HG03558 (cell line): Measurements from ENCODE around the gene LPP.

Experiments used
- ATAC-seq: cut with Tn5 transposase; IDR thresholded peaks from one replicate; pipeline ENCODE4 v1.9.1; 2021; ENCODE audit warnings: moderate number of reproducible peaks; ENCODE audit not compliant: unreplicated experiment; ENCODE audit errors: extremely low read depth

LPP gene

DNA sequence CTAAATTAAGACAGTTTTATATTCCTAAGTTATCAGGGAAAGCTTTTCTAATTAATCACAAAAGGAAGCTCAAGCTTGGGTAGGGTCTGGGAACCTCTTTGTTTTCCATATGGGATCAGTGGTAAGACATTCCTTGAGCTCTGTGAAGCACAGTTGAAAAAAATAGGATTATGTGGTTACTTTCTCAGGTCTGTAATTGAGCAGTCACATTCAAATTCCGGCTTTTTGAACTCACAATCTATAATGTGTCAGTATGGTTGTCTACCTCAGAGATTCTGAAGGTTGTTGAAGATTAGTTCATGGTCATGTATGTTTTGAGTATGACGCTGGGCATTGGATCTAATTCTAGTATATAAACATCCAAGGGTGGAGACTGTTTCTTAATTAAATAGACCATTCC is 364.5 kb downstream of the LPP start:
- ATAC-seq = no peak

DNA sequence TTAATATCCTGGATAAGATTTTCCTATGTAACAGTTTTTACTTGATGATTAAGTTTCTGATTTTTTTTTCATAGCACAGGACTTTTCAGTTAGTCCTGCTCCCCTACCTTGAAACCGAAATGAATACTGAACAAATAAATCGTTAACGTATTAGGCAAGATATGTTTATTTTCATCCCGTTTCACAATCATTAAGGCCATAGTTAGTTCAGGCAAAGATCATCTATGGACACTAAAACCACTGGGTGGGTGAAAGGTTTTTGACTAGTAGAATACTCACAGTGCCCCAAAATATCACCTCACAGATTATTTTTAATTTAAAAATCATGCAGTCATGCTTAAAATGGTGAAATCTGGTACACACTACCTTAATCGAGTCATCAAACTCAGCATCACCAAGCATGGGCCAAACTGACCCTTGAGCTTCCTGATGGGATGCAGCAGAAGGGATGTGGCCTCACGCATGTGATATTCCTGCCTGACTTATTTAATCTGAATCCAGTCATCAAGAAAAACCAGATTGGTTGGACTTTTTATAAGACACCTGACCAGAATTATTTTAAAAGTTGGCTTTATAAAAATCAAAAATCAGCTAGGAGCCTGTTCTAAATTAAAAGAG is 365.0 kb downstream of the LPP start:
- no peak for ATAC-seq

- ATAC-seq = no peak
These were observed 366.5 kb downstream of the LPP start for GRCh38 chr3:188520466-188520865.

- no peak for ATAC-seq
These were observed 368.2 kb downstream of the LPP start for GRCh38 chr3:188522115-188522514.

DNA sequence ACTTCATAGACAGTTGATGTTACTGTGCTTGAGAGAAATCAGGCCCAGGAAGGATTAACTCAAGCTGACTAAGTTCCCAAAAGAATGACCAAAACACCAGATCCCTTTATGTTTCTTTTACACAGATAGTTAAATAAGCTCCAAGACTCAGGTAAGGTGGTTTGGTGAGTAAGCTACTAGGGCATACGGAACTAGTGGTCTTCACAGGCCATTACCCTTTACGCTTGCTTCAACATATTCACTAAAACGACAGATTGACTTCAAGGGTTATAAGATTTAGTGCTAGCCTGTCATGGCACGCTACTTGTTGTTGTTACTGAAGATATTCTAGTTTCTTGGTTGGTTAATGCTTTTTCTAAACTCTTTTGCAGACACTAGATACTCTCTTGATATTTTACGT is 369.3 kb downstream of the LPP start:
- ATAC-seq = no peak

DNA sequence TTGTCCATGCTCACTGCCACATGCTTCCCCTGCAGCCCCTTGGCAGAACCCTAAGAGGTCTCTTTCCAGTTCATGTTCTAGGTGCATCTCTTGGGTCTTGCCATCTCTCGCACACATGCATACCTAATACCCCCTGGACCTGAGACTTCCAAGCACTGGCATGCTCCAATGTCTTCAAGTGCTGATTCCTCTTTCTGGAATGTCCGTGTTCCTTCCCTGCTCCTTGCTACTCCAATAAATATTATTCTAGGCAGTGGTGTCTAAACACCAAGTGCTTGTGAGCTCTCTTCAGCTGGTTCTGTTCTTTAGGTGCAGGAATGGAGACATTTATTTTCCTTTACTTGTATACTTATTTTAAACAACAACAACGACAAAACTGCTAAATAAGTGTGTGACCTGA is 370.1 kb downstream of the LPP start:
- ATAC-seq = no peak

DNA sequence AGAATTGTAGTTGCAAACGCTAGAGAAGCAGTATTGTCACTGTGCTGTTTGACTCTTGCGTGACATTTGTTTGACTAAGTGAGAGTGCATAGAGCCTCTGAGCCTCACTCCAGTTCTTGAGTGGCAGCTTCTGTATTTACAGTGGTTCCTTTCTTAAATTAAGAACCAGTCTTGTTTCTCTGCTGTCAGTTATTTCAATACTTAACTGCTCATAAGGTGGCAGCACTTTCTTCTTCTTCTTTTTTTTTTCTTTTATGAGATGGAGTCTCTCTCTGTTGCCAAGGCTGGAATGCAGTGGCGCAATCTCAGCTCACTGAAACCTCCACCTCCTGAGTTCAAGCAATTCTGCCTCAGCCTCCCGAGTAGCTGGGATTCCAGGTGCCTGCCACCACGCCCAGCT is 372.1 kb downstream of the LPP start:
- ATAC-seq = no peak

GRCh38 chr3:188527389-188527788 is 373.4 kb downstream of the LPP start:
- no peak for ATAC-seq

DNA sequence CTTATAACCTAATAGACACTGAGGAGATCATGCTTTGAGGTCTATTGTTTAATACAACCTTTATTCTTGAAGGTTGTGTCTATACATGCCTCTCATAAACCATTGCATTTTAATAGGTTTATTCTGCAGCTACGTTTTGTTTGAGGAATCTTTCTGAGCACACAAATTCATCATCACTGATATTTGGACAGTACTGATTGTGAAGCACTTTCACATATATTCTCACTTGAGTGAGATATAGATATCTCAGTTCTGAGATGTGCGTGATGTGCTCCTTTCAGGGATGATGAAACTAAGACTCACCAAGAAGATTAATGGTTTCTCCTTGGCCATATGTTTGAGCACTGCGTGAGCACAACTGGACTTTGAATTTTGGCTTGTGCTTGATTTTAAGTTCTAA is 374.4 kb downstream of the LPP start:
- no peak for ATAC-seq

DNA sequence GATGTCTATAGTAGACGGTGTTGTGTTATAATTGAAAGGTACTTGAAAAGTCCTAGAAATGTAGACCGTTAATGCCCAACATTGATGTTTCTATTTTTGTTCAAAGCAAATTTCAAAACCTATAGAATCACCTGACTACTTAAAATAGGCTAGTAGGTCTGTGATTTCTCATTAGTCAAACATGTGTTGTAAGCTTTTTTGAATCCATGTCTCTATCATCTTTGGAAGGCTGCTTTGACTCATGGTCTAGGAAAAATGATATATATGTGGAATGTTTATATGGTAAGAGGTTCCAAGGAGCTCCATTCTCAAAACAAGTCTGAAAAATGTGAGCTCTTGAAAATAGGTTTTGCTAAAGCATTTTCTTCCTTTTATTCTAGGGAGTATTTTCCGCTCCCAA is 375.3 kb downstream of the LPP start:
- ATAC-seq = no peak

DNA sequence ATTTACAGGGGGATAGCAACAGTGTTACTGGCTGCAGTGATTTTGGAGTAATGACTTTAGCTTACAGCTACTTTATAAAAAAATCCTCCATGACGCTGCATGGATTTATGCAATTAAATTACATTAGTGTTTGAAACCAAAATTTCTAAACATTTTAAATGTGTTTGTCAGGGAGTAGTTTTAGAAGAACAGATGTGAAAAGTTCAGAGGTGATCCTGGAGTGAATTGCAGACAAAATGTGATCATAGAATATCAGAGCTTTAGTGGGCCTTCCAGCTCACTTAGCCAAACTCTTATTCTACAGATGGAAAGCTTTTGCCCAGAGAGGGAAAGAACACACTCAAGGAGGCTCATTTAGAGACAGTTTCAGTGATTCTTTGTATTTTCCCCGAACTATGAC is 376.3 kb downstream of the LPP start:
- ATAC-seq = no peak

GRCh38 chr3:188531210-188531609 is 377.3 kb downstream of the LPP start:
- ATAC-seq = no peak

- no peak for ATAC-seq
These were observed 379.2 kb downstream of the LPP start for GRCh38 chr3:188533172-188533571.

- no peak for ATAC-seq
These were observed 379.8 kb downstream of the LPP start for GRCh38 chr3:188533612-188534357.

- ATAC-seq = no peak
These were observed 380.7 kb downstream of the LPP start for GRCh38 chr3:188534633-188535032.

DNA sequence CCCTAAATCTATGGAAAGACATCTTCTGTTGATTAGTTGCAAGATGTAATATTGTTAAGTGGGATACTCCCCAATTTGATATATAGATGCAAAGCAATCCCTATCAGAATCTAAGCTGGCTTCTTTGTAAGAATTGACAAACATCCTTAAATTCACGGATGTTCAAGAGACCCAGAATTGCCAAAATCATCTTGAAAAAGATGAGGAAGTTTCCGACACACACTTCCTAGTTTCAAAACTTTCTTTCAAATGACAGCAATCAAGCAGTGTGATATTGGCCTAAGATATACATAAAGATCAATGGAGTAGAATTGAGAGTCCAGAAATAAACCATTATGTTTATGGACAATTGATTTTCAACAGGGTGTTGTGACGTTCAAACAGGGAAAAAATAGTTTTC is 383.6 kb downstream of the LPP start:
- no peak for ATAC-seq

GRCh38 chr3:188539037-188539436 is 385.1 kb downstream of the LPP start:
- ATAC-seq = no peak

GRCh38 chr3:188539631-188540194 is 385.8 kb downstream of the LPP start:
- no peak for ATAC-seq

GRCh38 chr3:188542196-188542595 is 388.2 kb downstream of the LPP start:
- ATAC-seq = no peak

- ATAC-seq = no peak
These were observed 390.1 kb downstream of the LPP start for GRCh38 chr3:188544012-188544411.

- ATAC-seq = no peak
These were observed 393.1 kb downstream of the LPP start for GRCh38 chr3:188546835-188547670.
